ENCODE data around the gene GLT1D1. TPM values are rescaled to one million over a fixed set of nuclear protein-coding genes. Genes with fewer than 3 reads are reported as not detected.

Gene GLT1D1
- total RNA-seq, 4 donors from 2014 or later: 0.57 to 2.9 (median 1.4) TPM

- Histone ChIP-seq H3K9me3 (no peaks in the 10 kb centered on the region), H3K4me1 (no peaks in the 10 kb centered on the region), H3K27me3 (peaks cover 16% of the 10 kb centered on the region), H3K36me3 (no peaks in the 10 kb centered on the region), H3K27ac (no peak overlapping the region), H3K4me3 (no peak overlapping the region)
- WGBS: 54% methylated on average over 7 of the region's 7 CpGs
- no peak for DNase-seq (ENCODE audit: low spot score in 2 of 2)
- TF ChIP-seq CTCF (IDR thresholded peaks at IDR 0.05) (no peak), POLR2AphosphoS5 (IDR thresholded peaks at IDR 0.05) (no peak), EP300 (IDR thresholded peaks at IDR 0.05) (no peak), POLR2A (IDR thresholded peaks at IDR 0.05) (no peak)
These were observed 103.5 kb downstream of the GLT1D1 start for GRCh38 chr12:128956755-128957154.

- no peak overlapping the region for H3K4me3 ChIP-seq
- no peaks in the 10 kb centered on the region for H3K9me3 ChIP-seq
- H3K4me1 ChIP-seq: no peaks in the 10 kb centered on the region
- 69% methylated on average over 16 of the region's 16 CpGs for WGBS
- no peak overlapping the region for H3K27ac ChIP-seq
- DNase-seq (ENCODE audit: low spot score in 2 of 2): peak in 1 of 2 donors; percentile 4
- TF ChIP-seq CTCF (IDR thresholded peaks at IDR 0.05) (no peak), EP300 (IDR thresholded peaks at IDR 0.05) (no peak), POLR2AphosphoS5 (IDR thresholded peaks at IDR 0.05) (no peak), POLR2A (IDR thresholded peaks at IDR 0.05) (no peak)
- H3K27me3 ChIP-seq: peaks cover 16% of the 10 kb centered on the region
- H3K36me3 ChIP-seq: no peaks in the 10 kb centered on the region
These were observed 106.6 kb downstream of the GLT1D1 start for GRCh38 chr12:128959901-128960300.

GRCh38 chr12:128961308-128961902 is 108.1 kb downstream of the GLT1D1 start:
- Histone ChIP-seq H3K9me3 (no peaks in the 10 kb centered on the region), H3K36me3 (no peaks in the 10 kb centered on the region), H3K27ac (no peak overlapping the region), H3K4me1 (no peaks in the 10 kb centered on the region), H3K4me3 (no peak overlapping the region), H3K27me3 (peaks cover 12% of the 10 kb centered on the region)
- 75% methylated on average over 8 of the region's 8 CpGs for WGBS
- TF ChIP-seq CTCF (IDR thresholded peaks at IDR 0.05) (no peak), POLR2AphosphoS5 (IDR thresholded peaks at IDR 0.05) (no peak), POLR2A (IDR thresholded peaks at IDR 0.05) (no peak), EP300 (IDR thresholded peaks at IDR 0.05) (no peak)
- DNase-seq (ENCODE audit: low spot score in 2 of 2): no peak

- no peak overlapping the region for H3K4me3 ChIP-seq
- H3K27ac ChIP-seq: no peak overlapping the region
- no peak for DNase-seq (ENCODE audit: low spot score in 2 of 2)
- 94% methylated on average over 11 of the region's 11 CpGs for WGBS
- no peaks in the 10 kb centered on the region for H3K9me3 ChIP-seq
- H3K4me1 ChIP-seq: no peaks in the 10 kb centered on the region
- H3K36me3 ChIP-seq: no peaks in the 10 kb centered on the region
- TF ChIP-seq EP300 (IDR thresholded peaks at IDR 0.05) (no peak), POLR2AphosphoS5 (IDR thresholded peaks at IDR 0.05) (no peak), POLR2A (IDR thresholded peaks at IDR 0.05) (no peak), CTCF (IDR thresholded peaks at IDR 0.05) (no peak)
- peaks cover 11% of the 10 kb centered on the region for H3K27me3 ChIP-seq
These were observed 108.7 kb downstream of the GLT1D1 start for GRCh38 chr12:128961957-128962356.

- H3K9me3 ChIP-seq: no peaks in the 10 kb centered on the region
- peaks cover 35% of the 10 kb centered on the region for H3K27me3 ChIP-seq
- 47% methylated on average over 6 of the region's 6 CpGs for WGBS
- no peaks in the 10 kb centered on the region for H3K36me3 ChIP-seq
- no peak for TF ChIP-seq CTCF (IDR thresholded peaks at IDR 0.05)
- TF ChIP-seq POLR2AphosphoS5 (IDR thresholded peaks at IDR 0.05): no peak
- TF ChIP-seq EP300 (IDR thresholded peaks at IDR 0.05): no peak
- TF ChIP-seq POLR2A (IDR thresholded peaks at IDR 0.05): no peak
- H3K27ac ChIP-seq: no peak overlapping the region
- no peak overlapping the region for H3K4me3 ChIP-seq
- DNase-seq (ENCODE audit: low spot score in 2 of 2): no peak
- peaks cover 9% of the 10 kb centered on the region for H3K4me1 ChIP-seq
These were observed 113.0 kb downstream of the GLT1D1 start for GRCh38 chr12:128966203-128966810.
